Fibroblast of skin of right quadriceps (primary cell): ENCODE measurements around the gene ALKBH2.
A peak's percentile ranks its signal among the peaks of the same experiment; 100 is the strongest.

Experiments
- DNase-seq: peaks from one replicate; pipeline ENCODE4 v3.0.0-alpha.2; 2013

ALKBH2 gene

DNA sequence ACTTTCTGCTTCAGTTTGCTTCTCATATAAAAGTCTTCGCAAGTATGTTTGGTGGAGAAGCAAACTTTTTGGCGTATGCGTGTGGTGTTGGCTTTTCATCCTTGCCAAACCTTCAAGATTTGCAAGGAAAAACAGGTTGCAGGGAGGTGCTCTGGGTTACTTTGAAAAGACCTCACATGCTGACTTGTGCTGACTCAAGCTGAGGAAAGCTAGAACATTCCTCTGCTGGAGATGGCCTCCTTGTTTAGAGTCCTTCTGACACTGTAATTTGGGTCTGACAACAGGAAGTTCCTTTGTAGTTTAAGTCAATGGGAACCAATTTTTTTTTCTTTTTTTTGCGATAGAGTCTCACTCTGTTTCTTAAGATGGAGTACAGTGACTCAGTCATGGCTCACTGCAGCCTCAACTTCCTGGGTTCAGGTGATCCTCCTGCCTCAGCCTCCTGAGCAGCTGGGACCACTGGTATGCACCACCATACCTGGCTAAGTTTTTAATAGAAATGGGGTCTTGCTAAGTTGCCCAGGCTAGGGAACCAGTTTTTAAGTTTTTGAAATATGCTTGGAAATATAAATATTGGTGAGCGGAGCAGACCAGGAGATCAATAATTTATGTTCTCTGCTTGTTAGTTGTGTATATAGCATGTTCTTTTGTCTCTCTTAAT lies 20.5 kb upstream of the ALKBH2 start:
- no peak for DNase-seq

DNA sequence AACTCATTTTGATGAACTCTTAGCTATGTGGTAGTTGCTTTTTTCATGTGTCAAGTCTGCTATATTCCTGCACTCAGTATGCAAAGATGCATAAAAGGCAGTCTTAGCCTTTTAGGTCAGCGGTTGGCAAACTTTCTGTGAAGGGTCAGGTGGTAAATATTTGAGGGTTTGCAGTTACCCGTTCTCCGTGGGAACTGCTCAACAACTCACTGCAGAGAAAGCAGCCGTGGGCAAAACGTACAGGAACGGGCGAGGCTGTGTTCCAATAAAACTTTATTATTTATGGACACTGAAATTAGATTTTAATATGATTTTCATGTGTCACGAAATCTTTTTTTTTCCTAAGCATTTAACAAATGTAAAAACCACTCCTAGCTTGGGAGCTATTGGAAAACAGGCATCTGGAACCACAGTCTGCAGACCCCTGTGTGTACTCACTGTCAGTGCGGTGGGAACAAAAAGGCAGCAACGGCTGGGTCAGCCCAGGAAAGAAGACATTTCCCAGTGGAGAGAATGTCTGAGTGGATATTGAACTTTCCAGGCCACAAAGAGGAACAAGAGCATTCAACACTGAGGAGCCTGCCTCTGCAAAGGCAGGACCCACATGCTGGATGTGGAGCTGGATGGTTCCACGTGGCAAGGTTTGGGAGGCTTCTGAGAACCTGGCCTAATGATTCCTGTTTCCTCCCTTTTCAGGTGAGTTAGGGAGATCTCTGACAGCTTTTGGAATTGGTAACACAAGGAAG lies 19.6 kb upstream of the ALKBH2 start:
- no peak for DNase-seq

DNA sequence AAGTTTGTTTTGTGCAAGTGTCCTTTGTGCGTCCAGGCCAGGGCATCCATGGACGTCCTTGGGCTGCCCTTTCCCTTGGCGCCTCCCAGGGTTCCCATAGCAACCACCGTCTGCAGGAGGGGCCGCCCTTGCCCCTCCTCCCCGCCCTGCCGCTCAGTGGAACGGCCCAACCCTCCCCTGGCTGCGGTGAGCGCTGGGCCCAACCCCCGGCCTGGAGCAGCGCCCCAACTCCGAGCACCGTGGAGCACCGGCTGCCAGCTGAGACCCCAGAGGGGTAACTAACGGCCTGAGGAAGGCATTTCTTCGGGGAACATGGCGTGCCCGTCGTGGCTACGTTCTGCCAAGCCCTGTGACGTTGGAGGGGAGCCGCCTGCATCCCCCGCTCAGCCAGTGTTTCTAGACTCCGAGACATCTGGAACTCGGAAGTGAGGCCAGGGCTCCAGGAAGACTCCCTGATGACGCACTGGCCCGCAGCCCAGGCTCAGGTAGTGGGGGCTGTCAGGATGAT lies 17.8 kb upstream of the ALKBH2 start:
- DNase-seq, result peak; percentile 75

DNA sequence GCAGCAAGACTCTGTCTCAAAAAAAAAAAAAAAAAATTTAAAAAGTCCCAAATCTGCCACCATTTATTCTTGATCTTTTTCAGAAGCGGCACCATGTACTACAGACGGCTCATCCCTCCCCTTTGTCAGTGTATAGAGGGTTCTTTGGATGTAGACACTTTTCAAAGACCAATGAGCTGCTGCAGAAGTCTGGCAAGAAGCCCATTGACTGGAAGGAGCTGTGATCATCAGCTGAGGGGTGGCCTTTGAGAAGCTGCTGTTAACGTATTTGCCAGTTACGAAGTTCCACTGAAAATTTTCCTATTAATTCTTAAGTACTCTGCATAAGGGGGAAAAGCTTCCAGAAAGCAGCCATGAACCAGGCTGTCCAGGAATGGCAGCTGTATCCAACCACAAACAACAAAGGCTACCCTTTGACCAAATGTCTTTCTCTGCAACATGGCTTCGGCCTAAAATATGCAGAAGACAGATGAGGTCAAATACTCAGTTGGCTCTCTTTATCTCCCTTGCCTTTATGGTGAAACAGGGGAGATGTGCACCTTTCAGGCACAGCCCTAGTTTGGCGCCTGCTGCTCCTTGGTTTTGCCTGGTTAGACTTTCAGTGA lies 16.6 kb upstream of the ALKBH2 start:
- no peak for DNase-seq

DNA sequence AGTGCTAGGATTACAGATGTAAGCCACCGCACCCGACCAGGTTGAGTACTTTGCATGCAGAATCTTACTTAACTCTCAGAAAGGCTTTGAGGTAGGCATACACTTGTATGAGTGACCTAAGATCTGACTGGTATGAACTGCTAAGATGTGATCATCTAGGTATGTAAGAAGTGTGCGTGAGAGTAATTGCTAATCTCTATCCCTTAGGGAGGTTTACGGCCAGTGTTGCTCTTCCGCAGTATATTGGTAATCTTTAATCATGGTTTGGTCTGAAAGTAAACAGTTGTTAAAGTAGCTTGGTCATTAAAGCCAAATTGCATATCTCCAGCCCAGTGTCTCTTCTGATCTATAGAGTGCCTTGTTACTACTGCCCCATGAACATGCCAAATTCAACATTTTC lies 11.9 kb upstream of the ALKBH2 start:
- DNase-seq, result no peak

DNA sequence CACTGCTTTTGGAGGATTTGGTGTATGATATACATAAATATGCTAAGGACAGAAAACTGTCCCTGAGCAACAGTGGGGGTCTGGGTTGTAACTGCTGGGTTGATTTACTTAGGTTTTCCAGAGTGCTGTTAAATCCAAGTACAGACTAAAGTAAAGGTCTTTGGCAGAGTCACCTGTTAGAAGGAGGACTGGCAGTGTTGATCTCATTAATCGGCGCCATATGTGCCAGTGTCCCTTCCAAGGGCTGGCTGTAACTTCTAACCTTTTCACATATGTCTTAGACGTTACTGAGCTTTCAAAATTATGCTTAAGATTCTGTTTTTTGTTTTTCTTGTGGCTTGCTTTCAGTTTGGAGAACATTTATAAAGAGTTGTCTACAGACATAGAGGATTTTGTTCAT lies 9.2 kb upstream of the ALKBH2 start:
- no peak for DNase-seq

DNA sequence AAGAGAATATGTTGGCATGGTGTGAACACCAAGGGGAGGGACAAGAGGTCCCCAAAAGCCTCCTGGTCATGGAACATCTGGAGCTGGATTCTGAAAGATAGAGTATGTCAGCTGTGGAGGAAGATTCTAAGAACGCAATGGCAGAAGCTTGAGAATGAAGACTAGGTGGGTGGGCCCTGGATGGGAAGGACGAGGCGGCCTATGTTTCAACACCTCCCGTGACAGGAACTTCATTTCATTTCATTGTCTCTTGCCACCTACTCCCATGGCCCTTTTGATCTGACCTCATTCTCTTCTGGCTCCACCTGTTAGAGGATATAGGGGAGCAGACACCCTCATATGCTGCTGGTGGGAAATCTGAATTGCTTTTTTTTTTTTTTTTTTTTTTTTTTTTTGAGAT lies 7.5 kb upstream of the ALKBH2 start:
- DNase-seq, result no peak

DNA sequence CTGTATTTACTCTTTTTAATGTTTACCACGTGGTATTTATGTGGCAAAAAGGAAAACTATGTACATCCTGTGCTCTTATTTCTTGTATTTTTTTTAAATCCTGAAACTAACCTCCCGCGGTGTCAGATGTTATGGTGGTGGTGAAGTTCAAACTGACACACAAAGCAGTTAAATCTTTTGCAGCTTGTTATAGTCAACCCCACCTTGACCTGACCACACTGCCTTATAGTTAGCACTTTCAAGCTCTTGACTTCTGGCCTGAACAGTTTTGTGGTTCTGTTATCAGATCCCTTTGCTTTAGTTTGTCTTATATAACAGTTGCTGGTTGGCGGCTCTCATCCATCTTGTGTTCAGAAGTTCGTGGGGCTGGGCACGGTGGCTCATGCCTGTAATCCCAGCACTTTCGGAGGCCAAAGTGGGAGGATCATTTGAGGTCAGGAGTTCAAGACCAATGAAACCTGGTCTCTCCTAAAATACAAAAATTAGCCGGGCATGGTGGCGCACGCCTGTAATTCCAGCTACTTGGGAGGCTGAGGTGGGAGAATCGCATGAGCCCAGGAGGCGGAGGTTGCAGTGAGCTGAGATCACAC lies 6.3 kb upstream of the ALKBH2 start:
- no peak for DNase-seq

DNA sequence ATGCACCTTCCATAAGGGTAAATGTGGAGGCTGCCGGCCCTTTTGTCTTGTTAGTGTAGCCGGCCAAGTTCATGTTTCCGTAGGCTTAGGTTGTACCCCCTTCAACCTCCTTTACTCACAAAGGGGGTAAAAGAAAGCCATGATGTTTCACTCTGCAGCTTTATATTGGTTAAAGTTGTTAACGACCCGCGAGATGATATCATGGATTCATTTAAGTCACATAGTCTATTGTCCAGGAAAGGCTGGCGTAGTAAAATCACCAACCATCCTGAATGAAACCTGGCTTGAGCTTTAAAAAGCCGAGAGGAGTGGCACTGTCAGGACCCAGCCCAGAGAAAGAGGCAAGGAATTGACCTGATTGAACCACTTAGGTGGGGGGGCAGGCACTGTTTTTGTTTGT lies 5.4 kb upstream of the ALKBH2 start:
- peak; percentile 7 for DNase-seq

DNA sequence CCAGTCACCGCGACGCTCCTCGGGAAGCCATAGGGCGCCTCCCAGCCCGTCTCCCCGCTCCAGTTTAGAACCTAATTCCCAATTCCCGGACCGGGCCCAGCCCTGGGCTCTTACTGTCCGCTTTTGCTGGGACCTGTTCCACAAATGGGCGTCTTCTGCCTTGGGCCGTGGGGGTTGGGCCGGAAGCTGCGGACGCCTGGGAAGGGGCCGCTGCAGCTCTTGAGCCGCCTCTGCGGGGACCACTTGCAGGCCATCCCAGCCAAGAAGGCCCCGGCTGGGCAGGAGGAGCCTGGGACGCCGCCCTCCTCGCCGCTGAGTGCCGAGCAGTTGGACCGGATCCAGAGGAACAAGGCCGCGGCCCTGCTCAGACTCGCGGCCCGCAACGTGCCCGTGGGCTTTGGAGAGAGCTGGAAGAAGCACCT lies 4.9 kb upstream of the ALKBH2 start:
- no peak for DNase-seq

DNA sequence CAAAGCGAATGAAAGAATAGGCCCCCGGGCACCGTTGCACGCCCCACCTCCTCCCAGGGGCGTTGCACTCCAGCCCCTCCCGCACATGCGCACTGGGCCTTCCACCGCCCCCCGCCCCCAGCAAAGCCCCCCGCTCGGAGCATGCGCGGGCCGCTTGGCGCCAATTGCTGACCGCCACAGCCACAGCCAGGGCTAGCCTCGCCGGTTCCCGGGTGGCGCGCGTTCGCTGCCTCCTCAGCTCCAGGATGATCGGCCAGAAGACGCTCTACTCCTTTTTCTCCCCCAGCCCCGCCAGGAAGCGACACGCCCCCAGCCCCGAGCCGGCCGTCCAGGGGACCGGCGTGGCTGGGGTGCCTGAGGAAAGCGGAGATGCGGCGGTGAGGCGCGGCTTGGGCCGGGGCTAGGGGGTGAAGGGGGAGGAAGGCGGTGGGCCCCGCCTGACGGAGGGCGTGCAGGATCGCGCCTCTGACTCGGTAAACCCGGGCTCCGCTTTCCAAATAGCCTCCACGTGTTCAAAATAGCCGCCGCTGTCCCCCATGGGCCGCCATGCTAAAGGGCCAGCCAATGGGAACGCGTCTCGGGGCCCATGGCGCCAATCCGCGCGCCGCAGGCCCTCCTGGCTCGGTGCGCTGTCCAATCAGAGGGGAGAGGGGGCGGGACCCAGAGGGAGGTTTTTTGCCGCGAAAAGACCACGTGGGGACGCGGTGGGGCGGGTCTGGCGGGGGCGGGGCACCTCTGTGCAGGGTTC lies 4.3 kb upstream of the ALKBH2 start, which contains the start of gene UNG:
UNG (plus strand) TSS at position 163 of the 748 bp plus-strand sequence; CDS start at position 246, 83 bp downstream.
- peak; percentile 96 for DNase-seq

DNA sequence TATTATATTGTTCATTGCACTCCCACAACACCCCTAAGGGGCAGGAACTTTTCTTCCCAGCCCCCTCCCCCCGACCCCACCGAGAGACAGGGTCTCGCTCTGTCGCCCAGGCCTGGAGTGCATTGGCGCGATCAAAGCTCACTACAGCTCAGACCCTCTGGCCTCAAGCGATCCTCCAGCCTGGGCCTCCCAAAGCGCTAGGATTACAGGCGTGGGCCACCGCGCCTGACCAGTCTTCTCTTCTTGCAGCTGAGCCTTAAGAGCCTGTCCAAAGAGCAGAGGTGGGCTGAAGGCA lies 3.8 kb upstream of the ALKBH2 start:
- no peak for DNase-seq

DNA sequence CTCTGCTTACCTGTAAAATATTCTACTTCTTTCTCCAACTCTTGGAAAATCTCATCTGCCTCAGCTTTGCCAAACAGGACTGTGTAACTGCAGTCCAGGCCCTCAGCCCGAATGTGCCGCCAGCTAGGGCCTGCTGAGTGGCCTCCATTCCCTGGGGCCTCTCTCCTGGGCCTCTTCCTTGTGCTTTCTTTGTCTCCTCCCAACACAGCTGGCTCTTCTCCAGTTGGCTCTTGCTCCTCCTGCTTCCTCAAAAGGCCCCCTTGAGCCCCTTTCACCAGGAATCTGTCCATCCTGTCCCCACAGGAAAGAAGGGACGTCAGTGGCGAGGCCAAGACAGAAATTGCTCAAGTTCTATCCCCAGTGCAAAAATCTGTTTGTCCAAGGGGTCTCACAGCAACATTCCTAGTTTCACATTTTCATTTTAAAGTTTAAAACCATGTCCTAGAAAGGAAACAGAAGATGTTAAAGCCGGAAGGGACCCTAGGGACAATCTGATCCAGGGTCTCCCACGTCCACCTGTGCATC lies 713 bp downstream of the ALKBH2 start:
- no peak for DNase-seq

DNA sequence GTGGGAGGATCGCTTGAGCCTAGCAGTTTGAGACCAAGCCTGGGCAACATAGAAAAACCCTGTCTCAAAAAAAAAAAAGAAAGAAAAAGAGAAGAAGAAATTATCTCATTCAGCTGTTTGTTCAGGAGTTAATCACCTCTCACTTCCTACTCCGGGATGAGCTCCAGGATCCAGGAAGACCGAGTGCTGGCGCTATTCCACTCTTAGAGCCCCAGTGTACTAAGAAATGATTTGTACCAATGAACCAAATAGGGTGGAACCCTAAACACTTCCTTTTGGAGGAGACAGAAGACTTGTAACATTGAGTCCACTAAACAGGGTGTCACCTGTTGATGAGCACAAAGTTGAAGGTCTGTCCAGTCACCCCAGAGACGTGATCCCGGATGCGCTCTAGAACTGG lies 3.6 kb downstream of the ALKBH2 start:
- no peak for DNase-seq

DNA sequence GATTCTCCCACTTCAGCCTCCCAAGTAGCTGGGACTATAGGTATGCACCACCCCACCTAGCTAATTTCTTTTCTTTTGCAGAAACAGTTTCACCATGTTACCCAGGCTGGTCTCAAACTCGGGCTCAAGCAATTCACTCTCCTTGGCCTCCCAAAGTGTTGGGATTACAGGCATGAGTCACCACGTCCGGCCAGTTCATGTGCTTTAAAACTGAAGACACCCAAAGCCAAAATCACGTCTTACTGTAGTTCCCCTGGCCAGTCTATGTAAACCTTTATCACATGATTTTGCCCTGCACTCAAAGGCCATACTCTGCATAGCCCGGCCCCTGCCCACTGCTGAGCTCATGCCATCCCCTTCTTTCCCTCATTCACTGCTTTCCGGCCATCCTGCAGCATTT lies 4.5 kb downstream of the ALKBH2 start:
- DNase-seq, result no peak

DNA sequence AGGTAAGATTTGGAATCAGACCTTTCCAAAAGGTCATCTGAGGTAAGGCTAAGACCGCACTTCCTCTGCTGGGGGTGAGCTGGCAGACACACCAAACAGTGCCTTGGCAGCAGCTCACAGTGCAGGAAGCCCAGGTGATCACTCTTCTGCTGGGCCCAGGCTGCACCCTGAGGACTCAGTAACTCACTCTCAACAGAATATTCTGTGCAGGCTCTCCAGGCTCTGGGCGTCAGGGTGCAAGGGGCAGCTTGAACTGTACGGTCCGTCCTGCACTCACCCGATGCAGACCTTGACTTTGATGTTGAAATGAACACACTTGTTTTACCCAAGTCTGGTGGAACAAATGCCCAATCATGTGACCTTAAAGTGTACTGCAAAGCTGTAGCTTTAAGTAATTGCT lies 6.0 kb downstream of the ALKBH2 start:
- DNase-seq, result no peak

DNA sequence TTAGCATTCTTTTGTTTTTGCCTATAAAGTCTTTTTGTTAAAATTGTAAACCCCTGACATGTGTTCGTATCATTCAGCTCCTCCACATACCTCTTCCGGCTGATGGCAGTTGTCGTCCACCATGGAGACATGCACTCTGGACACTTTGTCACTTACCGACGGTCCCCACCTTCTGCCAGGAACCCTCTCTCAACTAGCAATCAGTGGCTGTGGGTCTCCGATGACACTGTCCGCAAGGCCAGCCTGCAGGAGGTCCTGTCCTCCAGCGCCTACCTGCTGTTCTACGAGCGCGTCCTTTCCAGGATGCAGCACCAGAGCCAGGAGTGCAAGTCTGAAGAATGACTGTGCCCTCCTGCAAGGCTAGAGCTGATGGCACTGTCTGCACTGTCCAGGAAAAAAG lies 7.7 kb downstream of the ALKBH2 start:
- no peak for DNase-seq

DNA sequence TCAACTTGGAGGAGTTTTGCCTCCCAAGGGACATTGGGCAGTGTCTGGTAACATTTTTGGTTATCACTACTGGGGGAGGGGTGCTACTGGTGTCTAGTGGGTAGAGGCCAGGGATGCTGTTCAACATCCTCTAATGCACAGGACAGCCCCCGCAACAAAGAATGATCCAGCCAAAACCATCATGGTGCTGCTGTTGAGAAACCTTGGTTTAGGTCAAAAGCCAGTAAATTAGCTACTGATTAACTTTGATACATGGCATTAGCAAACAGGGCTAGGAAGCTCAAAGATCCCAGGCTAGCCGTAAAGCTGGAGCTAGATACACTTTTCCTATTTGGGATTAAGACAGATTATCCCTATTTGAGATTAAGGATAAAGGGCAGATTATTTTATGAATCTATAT lies 8.8 kb downstream of the ALKBH2 start:
- DNase-seq, result no peak

DNA sequence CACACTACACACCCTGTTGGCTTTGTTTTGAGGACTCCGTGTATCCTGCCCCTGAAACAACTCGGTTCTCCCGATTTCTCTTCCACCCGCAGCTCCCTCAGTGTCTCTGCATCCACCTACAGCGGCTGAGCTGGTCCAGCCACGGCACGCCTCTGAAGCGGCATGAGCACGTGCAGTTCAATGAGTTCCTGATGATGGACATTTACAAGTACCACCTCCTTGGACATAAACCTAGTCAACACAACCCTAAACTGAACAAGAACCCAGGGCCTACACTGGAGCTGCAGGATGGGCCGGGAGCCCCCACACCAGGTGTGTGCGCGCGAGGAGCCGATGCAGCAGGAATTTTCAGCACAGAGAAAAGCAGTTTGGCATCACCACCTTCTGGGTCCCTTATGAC lies 10.5 kb downstream of the ALKBH2 start:
- DNase-seq, result no peak

DNA sequence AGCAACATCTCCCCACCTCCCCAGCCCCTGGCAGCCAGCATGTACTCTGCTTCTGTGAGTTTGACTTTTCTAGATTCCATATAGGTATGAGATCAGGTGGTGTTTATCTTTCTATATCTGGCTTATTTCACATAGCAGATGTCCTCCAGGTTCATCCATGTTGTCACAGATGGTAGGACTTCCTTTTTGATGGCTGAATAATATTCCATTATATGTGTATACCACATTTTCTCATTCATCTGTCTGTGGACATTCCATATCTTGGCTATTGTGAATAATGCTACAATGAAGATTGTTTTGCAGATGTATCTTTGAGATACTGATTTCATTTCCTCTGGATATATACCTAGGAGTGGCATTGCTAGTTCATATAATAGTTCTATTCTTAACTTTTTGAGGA lies 18.4 kb downstream of the ALKBH2 start:
- no peak for DNase-seq

DNA sequence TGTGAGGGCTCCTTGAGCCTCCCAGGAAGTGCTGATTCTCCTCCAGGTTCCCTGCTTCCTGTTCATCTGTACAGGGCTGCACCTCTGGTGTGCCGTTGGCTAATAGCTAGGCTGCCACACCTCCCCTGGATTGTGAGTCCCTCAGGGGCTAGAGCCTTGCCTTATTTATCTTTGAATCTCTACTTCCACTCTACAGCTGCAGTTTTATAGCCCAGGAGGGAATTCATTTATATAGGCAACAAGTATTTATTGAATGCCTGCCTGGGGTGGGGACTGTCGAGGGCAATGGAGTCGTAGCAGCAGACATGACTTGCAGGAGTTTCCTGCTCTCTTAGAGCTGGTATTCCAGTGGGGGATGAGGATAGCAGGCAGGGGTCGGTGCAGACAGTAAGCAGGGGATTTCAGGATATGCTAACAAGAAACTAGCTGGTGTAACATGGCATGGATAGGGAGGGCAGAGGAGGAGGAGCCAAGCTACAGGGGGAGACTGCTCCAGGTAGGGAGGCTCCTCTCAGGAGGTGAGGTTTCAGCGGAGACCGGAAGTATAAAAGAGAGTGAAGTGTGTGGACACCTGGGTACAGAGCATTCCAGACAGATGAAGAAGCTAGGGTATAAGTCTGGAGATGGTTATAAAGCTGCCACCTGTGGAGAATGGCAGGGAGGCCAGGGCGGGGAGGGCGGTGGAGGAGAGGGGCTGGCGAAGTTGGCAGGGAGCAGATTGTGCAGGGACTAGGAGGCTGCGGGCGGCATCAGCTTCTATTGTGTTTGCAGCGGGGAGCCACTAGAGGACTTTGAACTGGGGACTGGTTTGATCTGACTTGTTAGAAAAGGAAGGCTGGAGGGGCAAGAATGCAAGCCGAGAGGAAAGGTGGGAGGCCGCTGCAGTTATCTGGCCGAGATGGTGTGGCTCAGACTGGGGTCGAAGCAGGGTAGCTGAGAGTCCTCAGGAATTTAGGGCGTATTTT lies 23.7 kb downstream of the ALKBH2 start:
- no peak for DNase-seq

DNA sequence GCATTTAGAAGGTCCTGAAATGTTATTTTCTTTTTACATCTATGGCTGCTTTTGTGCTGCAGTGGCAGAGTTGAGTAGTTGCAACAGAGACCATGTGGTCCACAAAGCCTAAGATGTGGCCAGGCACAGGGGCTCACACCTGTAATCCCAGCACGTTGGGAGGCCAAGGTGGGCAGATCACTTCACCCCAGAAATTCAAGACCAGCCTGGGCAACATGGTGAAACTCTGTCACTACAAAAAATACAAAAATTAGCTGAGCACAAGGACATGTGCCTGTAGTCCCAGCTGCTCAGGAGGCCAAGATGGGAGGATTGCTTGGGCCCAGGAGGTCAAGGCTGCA lies 27.4 kb downstream of the ALKBH2 start:
- no peak for DNase-seq
